ENCODE data around the gene NOL7.

Gene NOL7

GRCh38 chr6:13653296-13653695 is 38.2 kb downstream of the NOL7 start:
- H3K79me2 ChIP-seq (ENCODE audit: low read length): no peaks in the 10 kb centered on the region
- no peak overlapping the region for H3K4me2 ChIP-seq (ENCODE audit: low read length)
- H3K9ac ChIP-seq (ENCODE audit: low read length): no peak overlapping the region
- no peak overlapping the region for H3K4me3 ChIP-seq (ENCODE audit: low read length)
- H2AFZ ChIP-seq (ENCODE audit: low read depth, low read length): no peak overlapping the region
- no peaks in the 10 kb centered on the region for H4K20me1 ChIP-seq (ENCODE audit: insufficient read depth, low read length)
- H3K4me1 ChIP-seq (ENCODE audit: low read length): no peaks in the 10 kb centered on the region
- no peak overlapping the region for H3K27ac ChIP-seq (ENCODE audit: low read length)
- H3K9me3 ChIP-seq (ENCODE audit: insufficient read depth, low read length): no peaks in the 10 kb centered on the region
- no peaks in the 10 kb centered on the region for H3K27me3 ChIP-seq (ENCODE audit: low read depth, low read length)
- TF ChIP-seq EZH2phosphoT487 (IDR thresholded peaks at IDR 0.05; ENCODE audit: low read depth) (no peak), CTCF (IDR thresholded peaks at IDR 0.05; ENCODE audit: low read depth, low read length) (no peak)
- no peaks in the 10 kb centered on the region for H3K36me3 ChIP-seq (replicated peaks; ENCODE audit: low read depth, low read length)

- Histone ChIP-seq H3K9ac (ENCODE audit: low read length) (no peak overlapping the region), H3K4me2 (ENCODE audit: low read length) (no peak overlapping the region), H2AFZ (ENCODE audit: low read depth, low read length) (no peak overlapping the region), H3K36me3 (replicated peaks; ENCODE audit: low read depth, low read length) (no peaks in the 10 kb centered on the region), H3K27me3 (ENCODE audit: low read depth, low read length) (no peaks in the 10 kb centered on the region), H3K4me3 (ENCODE audit: low read length) (no peak overlapping the region), H4K20me1 (ENCODE audit: insufficient read depth, low read length) (no peaks in the 10 kb centered on the region), H3K79me2 (ENCODE audit: low read length) (peaks cover 5% of the 10 kb centered on the region; the same call in 1 of the 2 replicates), H3K27ac (ENCODE audit: low read length) (no peak overlapping the region), H3K4me1 (ENCODE audit: low read length) (no peaks in the 10 kb centered on the region), H3K9me3 (ENCODE audit: insufficient read depth, low read length) (no peaks in the 10 kb centered on the region)
- TF ChIP-seq EZH2phosphoT487 (IDR thresholded peaks at IDR 0.05; ENCODE audit: low read depth): no peak
- no peak for TF ChIP-seq CTCF (IDR thresholded peaks at IDR 0.05; ENCODE audit: low read depth, low read length)
Measured at GRCh38 chr6:13654496-13654895, 39.4 kb downstream of the NOL7 start.

- Histone ChIP-seq H3K4me1 (ENCODE audit: low read length) (no peaks in the 10 kb centered on the region), H3K4me3 (ENCODE audit: low read length) (no peak overlapping the region), H3K9ac (ENCODE audit: low read length) (no peak overlapping the region), H3K27me3 (ENCODE audit: low read depth, low read length) (no peaks in the 10 kb centered on the region), H3K4me2 (ENCODE audit: low read length) (no peak overlapping the region), H3K9me3 (ENCODE audit: insufficient read depth, low read length) (no peaks in the 10 kb centered on the region), H2AFZ (ENCODE audit: low read depth, low read length) (no peak overlapping the region), H3K27ac (ENCODE audit: low read length) (no peak overlapping the region), H3K36me3 (replicated peaks; ENCODE audit: low read depth, low read length) (no peaks in the 10 kb centered on the region), H3K79me2 (ENCODE audit: low read length) (peaks cover 13% of the 10 kb centered on the region), H4K20me1 (ENCODE audit: insufficient read depth, low read length) (no peaks in the 10 kb centered on the region)
- TF ChIP-seq EZH2phosphoT487 (IDR thresholded peaks at IDR 0.05; ENCODE audit: low read depth) (no peak), CTCF (IDR thresholded peaks at IDR 0.05; ENCODE audit: low read depth, low read length) (no peak)
Measured at GRCh38 chr6:13655700-13656099, 40.6 kb downstream of the NOL7 start.

- no peak overlapping the region for H3K27ac ChIP-seq (ENCODE audit: low read length)
- no peak for TF ChIP-seq EZH2phosphoT487 (IDR thresholded peaks at IDR 0.05; ENCODE audit: low read depth)
- TF ChIP-seq CTCF (IDR thresholded peaks at IDR 0.05; ENCODE audit: low read depth, low read length): no peak
- no peak overlapping the region for H3K4me3 ChIP-seq (ENCODE audit: low read length)
- H3K4me1 ChIP-seq (ENCODE audit: low read length): peaks cover 14% of the 10 kb centered on the region
- H2AFZ ChIP-seq (ENCODE audit: low read depth, low read length): no peak overlapping the region
- H3K36me3 ChIP-seq (replicated peaks; ENCODE audit: low read depth, low read length): no peaks in the 10 kb centered on the region
- no peak overlapping the region for H3K4me2 ChIP-seq (ENCODE audit: low read length)
- 0 out of 2 replicates have a peak, but pooled peaks cover 3% of the 10 kb centered on the region for H4K20me1 ChIP-seq (ENCODE audit: insufficient read depth, low read length)
- no peaks in the 10 kb centered on the region for H3K27me3 ChIP-seq (ENCODE audit: low read depth, low read length)
- peaks cover 51% of the 10 kb centered on the region for H3K79me2 ChIP-seq (ENCODE audit: low read length)
- no peak overlapping the region for H3K9ac ChIP-seq (ENCODE audit: low read length)
- no peaks in the 10 kb centered on the region for H3K9me3 ChIP-seq (ENCODE audit: insufficient read depth, low read length)
Measured at GRCh38 chr6:13660273-13660672, 45.1 kb downstream of the NOL7 start.

Measured in OCI-LY3 (cell line).